ENCODE results near the gene NOMO2.
"Not testable (repeated sequence)": the region's sequence is repeated elsewhere in the genome, so short reads cannot be mapped to it uniquely, and the experiment has no call there.

- not testable (repeated sequence) for TF ChIP-seq POLR2A, CTCF (IDR thresholded peaks at IDR 0.05)
Measured at GRCh38 chr16:18526547-18526946, 35.4 kb downstream of the NOMO2 start.

Measured in esophagus squamous epithelium (tissue), 4 donors.